ENCODE data around the gene IL17REL. TPM values are rescaled to one million over a fixed set of nuclear protein-coding genes. Genes with fewer than 3 reads are reported as not detected.

IL17REL gene
- total RNA-seq, 1 donor from 2014 or later, result not detected

- Mint-ChIP-seq H3K27ac (ENCODE audit: unreplicated experiment) (no peak overlapping the region), H3K9me3 (ENCODE audit: unreplicated experiment) (peaks cover 11% of the 10 kb centered on the region), H3K4me3 (ENCODE audit: unreplicated experiment) (no peak overlapping the region), H3K4me1 (ENCODE audit: low read depth, unreplicated experiment) (no peaks in the 10 kb centered on the region), H3K36me3 (ENCODE audit: low read depth, unreplicated experiment) (no peaks in the 10 kb centered on the region), H3K27me3 (ENCODE audit: low read depth, unreplicated experiment) (peaks cover 31% of the 10 kb centered on the region)
- FAIRE-seq (no peak), DNase-seq (ENCODE audit: low read depth) (no peak)
- TF ChIP-seq CTCF (IDR thresholded peaks at IDR 0.05; ENCODE audit: insufficient read depth, low read depth, low read length), result no peak
- TF ChIP-seq EZH2 (IDR thresholded peaks at IDR 0.05; ENCODE audit: insufficient read depth, low read length), result no peak
- Histone ChIP-seq H3K4me2 (ENCODE audit: low read length) (no peak overlapping the region), H3K9ac (ENCODE audit: low read length) (no peak overlapping the region), H3K79me2 (ENCODE audit: insufficient read depth, low read length) (no peaks in the 10 kb centered on the region), H4K20me1 (ENCODE audit: insufficient read depth, low read length) (no peaks in the 10 kb centered on the region), H3K36me3 (ENCODE audit: insufficient read depth, low read length) (no peaks in the 10 kb centered on the region), H3K4me3 (ENCODE audit: insufficient read depth, low read depth, low read length) (no peak overlapping the region), H2AFZ (ENCODE audit: low read depth, low read length) (no peak overlapping the region), H3K27ac (ENCODE audit: low read depth, low read length) (no peak overlapping the region), H3K27me3 (ENCODE audit: insufficient read depth, low read length) (peaks cover under 1% of the 10 kb centered on the region), H3K9me3 (ENCODE audit: insufficient read depth, low read depth, low read length) (no peaks in the 10 kb centered on the region), H3K4me1 (ENCODE audit: insufficient read depth, low read length) (no peaks in the 10 kb centered on the region)
Measured at GRCh38 chr22:49995041-49995360, 17.6 kb downstream of the IL17REL start.

- H3K27ac Mint-ChIP-seq (ENCODE audit: unreplicated experiment), result no peak overlapping the region
- H3K9me3 Mint-ChIP-seq (ENCODE audit: unreplicated experiment), result peaks cover 11% of the 10 kb centered on the region
- no peaks in the 10 kb centered on the region for H3K4me1 Mint-ChIP-seq (ENCODE audit: low read depth, unreplicated experiment)
- no peak overlapping the region for H3K4me3 ChIP-seq (ENCODE audit: insufficient read depth, low read depth, low read length)
- H3K4me2 ChIP-seq (ENCODE audit: low read length), result no peak overlapping the region
- no peak overlapping the region for H3K27ac ChIP-seq (ENCODE audit: low read depth, low read length)
- H3K36me3 Mint-ChIP-seq (ENCODE audit: low read depth, unreplicated experiment), result no peaks in the 10 kb centered on the region
- DNase-seq (ENCODE audit: low read depth), result no peak
- H3K9ac ChIP-seq (ENCODE audit: low read length), result no peak overlapping the region
- H3K4me1 ChIP-seq (ENCODE audit: insufficient read depth, low read length), result no peaks in the 10 kb centered on the region
- no peaks in the 10 kb centered on the region for H3K36me3 ChIP-seq (ENCODE audit: insufficient read depth, low read length)
- no peaks in the 10 kb centered on the region for H3K27me3 ChIP-seq (ENCODE audit: insufficient read depth, low read length)
- FAIRE-seq, result no peak
- TF ChIP-seq CTCF (IDR thresholded peaks at IDR 0.05; ENCODE audit: insufficient read depth, low read depth, low read length) (no peak), EZH2 (IDR thresholded peaks at IDR 0.05; ENCODE audit: insufficient read depth, low read length) (no peak)
- H4K20me1 ChIP-seq (ENCODE audit: insufficient read depth, low read length), result no peaks in the 10 kb centered on the region
- H3K79me2 ChIP-seq (ENCODE audit: insufficient read depth, low read length), result no peaks in the 10 kb centered on the region
- H3K9me3 ChIP-seq (ENCODE audit: insufficient read depth, low read depth, low read length), result no peaks in the 10 kb centered on the region
- peaks cover 33% of the 10 kb centered on the region for H3K27me3 Mint-ChIP-seq (ENCODE audit: low read depth, unreplicated experiment)
- H3K4me3 Mint-ChIP-seq (ENCODE audit: unreplicated experiment), result no peak overlapping the region
- H2AFZ ChIP-seq (ENCODE audit: low read depth, low read length), result no peak overlapping the region
Measured at GRCh38 chr22:49994361-49995040, 18.1 kb downstream of the IL17REL start.

GRCh38 chr22:49993649-49994360, 18.8 kb downstream of the IL17REL start:
- no peaks in the 10 kb centered on the region for H3K27me3 ChIP-seq (ENCODE audit: insufficient read depth, low read length)

More at GRCh38 chr22:49993649-49994360, 18.8 kb downstream of the IL17REL start:
- Histone ChIP-seq H3K79me2 (ENCODE audit: insufficient read depth, low read length) (no peaks in the 10 kb centered on the region), H3K4me1 (ENCODE audit: insufficient read depth, low read length) (no peaks in the 10 kb centered on the region), H3K4me2 (ENCODE audit: low read length) (no peak overlapping the region), H2AFZ (ENCODE audit: low read depth, low read length) (no peak overlapping the region), H4K20me1 (ENCODE audit: insufficient read depth, low read length) (no peaks in the 10 kb centered on the region), H3K9me3 (ENCODE audit: insufficient read depth, low read depth, low read length) (no peaks in the 10 kb centered on the region), H3K27ac (ENCODE audit: low read depth, low read length) (no peak overlapping the region), H3K36me3 (ENCODE audit: insufficient read depth, low read length) (no peaks in the 10 kb centered on the region), H3K4me3 (ENCODE audit: insufficient read depth, low read depth, low read length) (no peak overlapping the region), H3K9ac (ENCODE audit: low read length) (no peak overlapping the region)
- Mint-ChIP-seq H3K9me3 (ENCODE audit: unreplicated experiment) (peaks cover 14% of the 10 kb centered on the region), H3K36me3 (ENCODE audit: low read depth, unreplicated experiment) (no peaks in the 10 kb centered on the region), H3K4me1 (ENCODE audit: low read depth, unreplicated experiment) (no peaks in the 10 kb centered on the region), H3K4me3 (ENCODE audit: unreplicated experiment) (no peak overlapping the region), H3K27ac (ENCODE audit: unreplicated experiment) (no peak overlapping the region), H3K27me3 (ENCODE audit: low read depth, unreplicated experiment) (peaks cover 30% of the 10 kb centered on the region)
- DNase-seq (ENCODE audit: low read depth), result no peak
- no peak for TF ChIP-seq EZH2 (IDR thresholded peaks at IDR 0.05; ENCODE audit: insufficient read depth, low read length)
- no peak for TF ChIP-seq CTCF (IDR thresholded peaks at IDR 0.05; ENCODE audit: insufficient read depth, low read depth, low read length)
- no peak for FAIRE-seq
